ENCODE results near the gene DCAF15.

The DCAF15 gene

DNA sequence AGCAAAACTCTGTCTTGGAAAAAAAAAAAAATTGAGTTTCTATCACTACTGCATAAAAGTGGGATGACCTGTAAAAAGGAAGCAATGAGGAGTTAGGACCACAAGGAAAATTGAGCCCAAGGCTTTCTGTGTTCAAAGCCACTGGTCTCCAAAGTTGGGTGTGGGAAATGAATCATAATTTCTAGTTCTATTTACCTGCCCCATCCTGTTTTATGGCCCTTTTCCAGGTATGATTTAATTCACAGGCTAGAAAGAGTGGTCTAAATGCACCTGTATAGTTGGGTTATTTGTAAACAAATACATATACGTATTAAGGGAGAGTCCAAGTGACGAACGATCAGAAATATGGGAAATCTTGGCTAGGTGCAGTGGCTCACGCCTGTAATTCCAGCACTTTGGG, 5.9 kb upstream of the DCAF15 start:
- Mint-ChIP-seq H3K27ac (no peak overlapping the region), H3K4me1 (no peaks in the 10 kb centered on the region), H3K27me3 (ENCODE audit: low read depth, poor library complexity) (peaks cover 17% of the 10 kb centered on the region), H3K9me3 (no peaks in the 10 kb centered on the region), H3K36me3 (ENCODE audit: low read depth) (no peaks in the 10 kb centered on the region), H3K4me3 (no peak overlapping the region)
- TF ChIP-seq, protein P1, sequence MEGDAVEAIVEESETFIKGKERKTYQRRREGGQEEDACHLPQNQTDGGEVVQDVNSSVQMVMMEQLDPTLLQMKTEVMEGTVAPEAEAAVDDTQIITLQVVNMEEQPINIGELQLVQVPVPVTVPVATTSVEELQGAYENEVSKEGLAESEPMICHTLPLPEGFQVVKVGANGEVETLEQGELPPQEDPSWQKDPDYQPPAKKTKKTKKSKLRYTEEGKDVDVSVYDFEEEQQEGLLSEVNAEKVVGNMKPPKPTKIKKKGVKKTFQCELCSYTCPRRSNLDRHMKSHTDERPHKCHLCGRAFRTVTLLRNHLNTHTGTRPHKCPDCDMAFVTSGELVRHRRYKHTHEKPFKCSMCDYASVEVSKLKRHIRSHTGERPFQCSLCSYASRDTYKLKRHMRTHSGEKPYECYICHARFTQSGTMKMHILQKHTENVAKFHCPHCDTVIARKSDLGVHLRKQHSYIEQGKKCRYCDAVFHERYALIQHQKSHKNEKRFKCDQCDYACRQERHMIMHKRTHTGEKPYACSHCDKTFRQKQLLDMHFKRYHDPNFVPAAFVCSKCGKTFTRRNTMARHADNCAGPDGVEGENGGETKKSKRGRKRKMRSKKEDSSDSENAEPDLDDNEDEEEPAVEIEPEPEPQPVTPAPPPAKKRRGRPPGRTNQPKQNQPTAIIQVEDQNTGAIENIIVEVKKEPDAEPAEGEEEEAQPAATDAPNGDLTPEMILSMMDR (IDR thresholded peaks at IDR 0.05) = no peak
- DNase-seq = no peak

- Mint-ChIP-seq H3K9me3 (no peaks in the 10 kb centered on the region), H3K27ac (no peak overlapping the region), H3K27me3 (ENCODE audit: low read depth, poor library complexity) (peaks cover 18% of the 10 kb centered on the region), H3K4me3 (no peak overlapping the region), H3K4me1 (peaks cover 15% of the 10 kb centered on the region), H3K36me3 (ENCODE audit: low read depth) (peaks cover 5% of the 10 kb centered on the region)
- DNase-seq = no peak
- TF ChIP-seq, protein P1 (IDR thresholded peaks at IDR 0.05) = no peak
These were observed 1.3 kb upstream of the DCAF15 start for GRCh38 chr19:13951043-13951442.

DNA sequence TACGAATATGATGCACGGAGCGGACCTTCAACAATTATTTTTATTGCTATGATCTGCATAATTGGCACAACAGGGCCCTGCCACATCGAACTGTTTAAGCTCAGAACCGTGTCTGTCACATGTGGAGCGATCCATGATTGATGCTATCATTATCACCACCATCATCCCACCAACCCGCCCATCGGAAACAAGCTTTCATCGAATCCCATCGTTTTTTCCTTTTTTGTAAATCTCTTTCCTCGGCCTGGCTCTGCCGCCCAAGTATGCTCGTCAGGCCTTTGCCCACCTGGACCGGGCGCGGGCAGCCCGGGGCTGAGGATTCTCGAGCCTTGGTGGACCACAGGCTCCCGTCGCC, 533 bp upstream of the DCAF15 start:
- Mint-ChIP-seq H3K27ac (no peak overlapping the region), H3K27me3 (ENCODE audit: low read depth, poor library complexity) (peaks cover 14% of the 10 kb centered on the region), H3K4me1 (peaks cover 15% of the 10 kb centered on the region), H3K36me3 (ENCODE audit: low read depth) (peaks cover 10% of the 10 kb centered on the region), H3K9me3 (no peaks in the 10 kb centered on the region), H3K4me3 (peak overlapping the region; percentile 87)
- TF ChIP-seq, protein P1 (IDR thresholded peaks at IDR 0.05) = no peak
- DNase-seq = no peak

- H3K27me3 Mint-ChIP-seq (ENCODE audit: low read depth, poor library complexity) = peaks cover 14% of the 10 kb centered on the region
These were observed 722 bp downstream of the DCAF15 start for GRCh38 chr19:13952931-13953531.

DNA sequence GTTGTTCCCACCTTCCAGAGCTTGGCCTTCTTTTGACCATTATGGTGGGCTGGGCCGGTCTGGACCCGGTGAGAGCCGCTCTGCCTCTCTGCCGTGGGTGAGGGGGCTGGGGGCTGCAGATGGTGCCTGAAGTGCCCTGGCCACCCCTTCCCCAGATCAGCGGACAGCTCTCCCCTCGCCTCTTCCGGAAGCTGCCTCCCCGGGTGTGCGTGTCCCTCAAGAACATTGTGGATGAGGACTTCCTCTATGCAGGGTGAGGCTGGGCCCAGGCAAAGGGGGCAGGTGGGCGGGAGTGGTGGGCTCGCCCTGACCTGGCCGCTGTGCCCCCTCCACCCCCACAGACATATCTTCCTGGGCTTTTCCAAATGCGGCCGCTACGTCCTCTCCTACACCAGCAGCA, 1.9 kb downstream of the DCAF15 start:
- Mint-ChIP-seq H3K27ac (no peak overlapping the region), H3K27me3 (ENCODE audit: low read depth, poor library complexity) (peaks cover 7% of the 10 kb centered on the region), H3K36me3 (ENCODE audit: low read depth) (peaks cover 15% of the 10 kb centered on the region), H3K4me3 (peak overlapping the region; percentile 87), H3K4me1 (peaks cover 15% of the 10 kb centered on the region), H3K9me3 (no peaks in the 10 kb centered on the region)
- no peak for DNase-seq
- TF ChIP-seq, protein P1 (IDR thresholded peaks at IDR 0.05) = no peak

More at GRCh38 chr19:13952931-13953531, 722 bp downstream of the DCAF15 start:
- Mint-ChIP-seq H3K36me3 (ENCODE audit: low read depth) (peaks cover 15% of the 10 kb centered on the region), H3K4me1 (peaks cover 15% of the 10 kb centered on the region), H3K9me3 (no peaks in the 10 kb centered on the region), H3K4me3 (peak overlapping the region; percentile 87), H3K27ac (no peak overlapping the region)
- TF ChIP-seq, protein P1 (IDR thresholded peaks at IDR 0.05) = no peak
- no peak for DNase-seq

DNA sequence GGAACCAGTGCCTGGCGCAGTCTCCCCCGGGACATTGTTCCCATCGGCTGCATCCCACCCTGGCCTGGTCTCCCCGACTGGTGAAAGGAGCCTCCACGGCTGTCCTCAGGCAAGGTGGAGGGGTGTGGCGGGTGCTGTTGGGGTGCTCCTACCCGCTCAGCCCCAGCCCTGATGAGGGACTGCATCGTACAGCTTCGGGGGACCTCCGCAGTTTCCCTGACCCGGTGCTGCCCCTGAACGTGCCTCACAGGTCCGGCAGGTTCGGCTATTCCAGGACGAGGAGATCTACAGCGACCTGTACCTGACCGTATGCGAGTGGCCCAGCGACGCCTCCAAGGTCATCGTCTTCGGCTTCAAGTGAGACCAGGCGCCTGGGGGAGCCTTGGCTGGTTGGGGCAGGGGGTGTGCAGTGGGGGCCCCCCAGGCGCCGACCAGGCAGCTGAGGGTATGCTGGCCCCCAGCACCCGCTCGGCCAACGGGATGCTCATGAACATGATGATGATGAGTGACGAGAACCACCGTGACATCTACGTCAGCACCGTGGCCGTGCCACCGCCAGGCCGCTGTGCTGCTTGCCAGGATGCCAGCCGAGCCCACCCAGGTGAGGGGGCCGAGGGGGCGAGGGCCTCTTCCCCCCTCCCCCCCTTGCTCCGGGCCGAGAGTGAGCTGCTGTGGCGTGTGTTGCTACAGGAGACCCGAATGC, 3.5 kb downstream of the DCAF15 start:
- Mint-ChIP-seq H3K36me3 (ENCODE audit: low read depth) (peaks cover 15% of the 10 kb centered on the region), H3K27ac (no peak overlapping the region), H3K4me3 (no peak overlapping the region), H3K9me3 (no peaks in the 10 kb centered on the region), H3K27me3 (ENCODE audit: low read depth, poor library complexity) (peaks cover 7% of the 10 kb centered on the region), H3K4me1 (peaks cover 15% of the 10 kb centered on the region)
- DNase-seq = no peak
- TF ChIP-seq, protein P1 (IDR thresholded peaks at IDR 0.05) = no peak

All from nephron progenitor cell (in vitro differentiated cells).